Measurements from ENCODE around the gene ISLR.

DNA sequence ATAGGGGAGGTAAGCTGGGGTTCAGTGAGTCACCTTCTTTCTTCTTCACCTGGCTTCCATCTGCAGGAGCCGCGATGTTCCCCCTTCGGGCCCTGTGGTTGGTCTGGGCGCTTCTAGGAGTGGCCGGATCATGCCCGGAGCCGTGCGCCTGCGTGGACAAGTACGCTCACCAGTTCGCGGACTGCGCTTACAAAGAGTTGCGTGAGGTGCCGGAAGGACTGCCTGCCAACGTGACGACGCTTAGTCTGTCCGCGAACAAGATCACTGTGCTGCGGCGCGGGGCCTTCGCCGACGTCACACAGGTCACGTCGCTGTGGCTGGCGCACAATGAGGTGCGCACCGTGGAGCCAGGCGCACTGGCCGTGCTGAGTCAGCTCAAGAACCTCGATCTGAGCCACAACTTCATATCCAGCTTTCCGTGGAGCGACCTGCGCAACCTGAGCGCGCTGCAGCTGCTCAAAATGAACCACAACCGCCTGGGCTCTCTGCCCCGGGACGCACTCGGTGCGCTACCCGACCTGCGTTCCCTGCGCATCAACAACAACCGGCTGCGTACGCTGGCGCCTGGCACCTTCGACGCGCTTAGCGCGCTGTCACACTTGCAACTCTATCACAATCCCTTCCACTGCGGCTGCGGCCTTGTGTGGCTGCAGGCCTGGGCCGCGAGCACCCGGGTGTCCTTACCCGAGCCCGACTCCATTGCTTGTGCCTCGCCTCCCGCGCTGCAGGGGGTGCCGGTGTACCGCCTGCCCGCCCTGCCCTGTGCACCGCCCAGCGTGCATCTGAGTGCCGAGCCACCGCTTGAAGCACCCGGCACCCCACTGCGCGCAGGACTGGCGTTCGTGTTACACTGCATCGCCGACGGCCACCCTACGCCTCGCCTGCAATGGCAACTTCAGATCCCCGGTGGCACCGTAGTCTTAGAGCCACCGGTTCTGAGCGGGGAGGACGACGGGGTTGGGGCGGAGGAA is 40.5 kb upstream of the ISLR start:
- TF ChIP-seq RAD21 (IDR thresholded peaks at IDR 0.05; ENCODE audit: low read depth): peak; percentile 46; the same call in 1 of the 2 replicates
- TF ChIP-seq, protein P1, sequence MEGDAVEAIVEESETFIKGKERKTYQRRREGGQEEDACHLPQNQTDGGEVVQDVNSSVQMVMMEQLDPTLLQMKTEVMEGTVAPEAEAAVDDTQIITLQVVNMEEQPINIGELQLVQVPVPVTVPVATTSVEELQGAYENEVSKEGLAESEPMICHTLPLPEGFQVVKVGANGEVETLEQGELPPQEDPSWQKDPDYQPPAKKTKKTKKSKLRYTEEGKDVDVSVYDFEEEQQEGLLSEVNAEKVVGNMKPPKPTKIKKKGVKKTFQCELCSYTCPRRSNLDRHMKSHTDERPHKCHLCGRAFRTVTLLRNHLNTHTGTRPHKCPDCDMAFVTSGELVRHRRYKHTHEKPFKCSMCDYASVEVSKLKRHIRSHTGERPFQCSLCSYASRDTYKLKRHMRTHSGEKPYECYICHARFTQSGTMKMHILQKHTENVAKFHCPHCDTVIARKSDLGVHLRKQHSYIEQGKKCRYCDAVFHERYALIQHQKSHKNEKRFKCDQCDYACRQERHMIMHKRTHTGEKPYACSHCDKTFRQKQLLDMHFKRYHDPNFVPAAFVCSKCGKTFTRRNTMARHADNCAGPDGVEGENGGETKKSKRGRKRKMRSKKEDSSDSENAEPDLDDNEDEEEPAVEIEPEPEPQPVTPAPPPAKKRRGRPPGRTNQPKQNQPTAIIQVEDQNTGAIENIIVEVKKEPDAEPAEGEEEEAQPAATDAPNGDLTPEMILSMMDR (IDR thresholded peaks at IDR 0.05 in 2 of 3, conservative IDR thresholded peaks at IDR 0.05 in 1 of 3; ENCODE audit: borderline replicate concordance in 1 of 3, insufficient read depth in 1 of 3, low read depth in 2 of 3, low read length in 2 of 3): peak in 2 of 3 experiments; percentile 8 to 16; a peak in 2 of 6 replicates
- TF ChIP-seq POLR2A (IDR thresholded peaks at IDR 0.05; ENCODE audit: borderline replicate concordance, extremely low read depth, insufficient read depth, insufficient read length): no peak
- TF ChIP-seq MAX (IDR thresholded peaks at IDR 0.05): no peak
- no peak for TF ChIP-seq EZH2phosphoT487 (IDR thresholded peaks at IDR 0.05; ENCODE audit: borderline replicate concordance)
- TF ChIP-seq ELF1 (IDR thresholded peaks at IDR 0.05; ENCODE audit: borderline replicate concordance, low read depth): no peak
- TF ChIP-seq ZFX (IDR thresholded peaks at IDR 0.05): no peak

Data from HCT116 (cell line).